ENCODE data around the gene WDR33.

WDR33 gene

DNA sequence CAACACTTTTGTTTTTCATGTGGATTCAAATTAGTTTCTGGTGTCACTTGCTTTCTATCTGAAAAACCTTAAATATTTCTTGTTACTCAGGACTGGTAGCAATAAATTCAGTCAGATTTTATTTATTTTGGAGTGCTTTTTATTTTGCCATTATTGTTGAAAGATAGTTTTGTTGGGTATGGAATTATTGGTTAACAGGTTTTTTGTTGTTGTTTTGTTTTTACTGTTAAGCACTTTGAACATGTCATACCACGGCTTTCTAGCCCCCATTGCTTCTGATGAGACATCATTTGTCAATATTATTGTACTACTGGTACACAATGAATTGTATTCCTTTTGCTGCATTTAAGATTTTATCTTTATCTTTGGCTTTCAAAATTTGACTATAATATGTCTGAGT is 122.6 kb downstream of the WDR33 start:
- DNase-seq: no peak

DNA sequence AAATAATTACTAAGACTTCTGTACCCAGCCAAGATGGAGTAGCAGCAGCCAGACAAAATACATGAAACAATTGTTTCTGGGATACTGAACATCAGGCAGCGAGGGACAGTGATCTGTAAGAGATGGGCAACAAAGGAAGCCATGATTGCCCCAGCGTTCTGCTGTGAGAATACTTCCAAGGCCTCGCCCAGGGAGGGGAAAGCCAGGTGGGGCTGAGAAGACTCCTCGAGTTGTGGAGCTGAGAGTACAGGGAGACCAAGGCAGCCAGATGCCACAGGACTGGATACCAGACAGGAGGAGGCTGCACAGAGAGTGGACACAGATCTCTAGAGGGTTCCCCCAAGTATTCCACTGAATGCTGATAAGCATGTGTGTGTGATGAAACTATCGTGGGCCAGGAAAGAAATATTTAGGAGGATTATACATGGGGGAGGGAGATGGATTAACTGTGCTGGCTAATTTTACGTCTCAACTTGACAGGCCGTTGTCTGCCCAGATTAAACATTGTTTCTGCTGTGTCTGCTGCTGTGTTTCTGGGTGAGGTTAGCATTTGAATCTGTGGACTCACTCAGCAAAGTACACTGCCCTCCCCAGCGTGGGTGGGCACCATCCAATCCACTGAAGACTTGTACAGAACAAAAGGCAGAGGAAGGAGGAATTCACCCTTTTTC is 125.4 kb downstream of the WDR33 start:
- no peak for DNase-seq

DNA sequence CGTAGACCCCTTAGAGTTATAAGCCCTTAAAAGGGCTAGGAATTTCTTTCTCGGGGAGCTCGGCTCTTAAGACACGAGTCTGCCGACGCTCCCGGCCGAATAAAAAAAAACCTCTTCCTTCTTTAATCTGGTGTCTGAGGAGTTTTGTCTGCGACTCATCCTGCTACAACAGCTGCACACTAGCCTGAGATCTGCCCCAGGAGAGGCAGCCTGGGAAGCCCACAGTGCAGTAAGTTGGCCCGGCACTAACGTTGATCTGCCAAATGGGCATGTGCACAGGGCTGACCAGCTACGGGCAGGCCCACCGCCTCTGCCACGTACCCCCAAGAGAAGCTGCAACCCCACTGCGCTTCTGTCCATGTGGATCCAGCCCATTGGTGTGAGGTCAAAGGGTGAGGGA is 127.2 kb downstream of the WDR33 start:
- no peak for DNase-seq

DNA sequence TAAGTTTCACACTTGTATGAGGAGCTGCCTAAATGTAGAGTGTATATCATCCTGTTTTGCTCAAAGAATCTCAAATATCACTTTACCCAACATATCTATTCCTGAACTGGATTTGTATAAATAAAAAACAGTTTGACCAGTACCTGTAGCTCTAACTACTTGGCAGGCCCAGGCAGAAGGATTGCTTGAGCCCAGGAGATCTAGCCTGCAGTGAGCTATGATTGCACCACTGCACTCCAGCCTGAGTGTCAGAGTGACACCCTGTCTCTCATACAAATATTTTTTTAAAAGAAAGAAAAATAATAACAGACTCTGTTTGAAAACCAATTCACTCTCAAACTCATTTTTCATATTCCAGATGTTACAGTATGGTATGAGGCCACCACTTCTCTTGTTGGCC is 127.9 kb downstream of the WDR33 start:
- no peak for DNase-seq

DNA sequence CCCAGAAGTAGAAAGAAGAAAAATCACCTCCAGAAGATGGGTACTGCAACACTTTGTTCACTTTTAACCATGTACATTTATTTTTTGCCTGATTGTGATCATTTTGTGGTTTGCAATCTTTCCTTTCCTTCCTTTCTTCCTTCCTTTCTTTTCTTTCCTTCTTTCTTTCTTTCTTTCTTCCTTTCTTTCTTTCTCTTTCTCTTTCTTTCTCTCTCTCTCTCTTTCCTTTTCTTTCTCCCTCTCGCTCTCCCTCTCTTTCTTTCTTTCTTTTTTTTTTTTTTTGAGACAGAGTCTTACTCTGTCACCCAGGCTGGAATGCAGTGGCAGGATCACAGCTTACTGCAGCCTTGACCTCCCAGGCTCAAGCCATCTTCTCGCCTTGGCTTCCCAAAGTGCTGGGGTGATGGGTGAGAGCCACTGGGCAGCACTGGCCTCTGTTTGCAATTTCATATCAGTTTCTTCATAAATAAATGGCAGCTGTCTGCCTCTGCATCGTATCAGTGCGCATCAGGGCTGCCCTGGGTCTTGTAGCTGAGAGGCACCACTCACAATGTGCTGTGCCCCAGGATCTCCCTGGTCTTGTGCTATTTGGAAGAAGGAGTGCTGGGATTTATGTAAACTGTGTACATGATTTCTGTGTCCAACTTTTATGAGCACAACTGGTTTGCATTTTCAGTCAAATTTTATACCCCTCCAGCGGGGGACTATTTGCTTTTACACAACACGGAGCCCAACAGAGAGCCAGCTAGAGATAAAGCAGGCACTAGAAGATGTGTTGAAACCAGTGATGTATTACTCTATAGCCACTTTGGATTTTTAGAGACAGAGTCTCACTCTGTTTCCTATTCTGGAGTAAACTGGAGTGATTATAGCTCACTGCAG is 128.8 kb downstream of the WDR33 start:
- DNase-seq: no peak

DNA sequence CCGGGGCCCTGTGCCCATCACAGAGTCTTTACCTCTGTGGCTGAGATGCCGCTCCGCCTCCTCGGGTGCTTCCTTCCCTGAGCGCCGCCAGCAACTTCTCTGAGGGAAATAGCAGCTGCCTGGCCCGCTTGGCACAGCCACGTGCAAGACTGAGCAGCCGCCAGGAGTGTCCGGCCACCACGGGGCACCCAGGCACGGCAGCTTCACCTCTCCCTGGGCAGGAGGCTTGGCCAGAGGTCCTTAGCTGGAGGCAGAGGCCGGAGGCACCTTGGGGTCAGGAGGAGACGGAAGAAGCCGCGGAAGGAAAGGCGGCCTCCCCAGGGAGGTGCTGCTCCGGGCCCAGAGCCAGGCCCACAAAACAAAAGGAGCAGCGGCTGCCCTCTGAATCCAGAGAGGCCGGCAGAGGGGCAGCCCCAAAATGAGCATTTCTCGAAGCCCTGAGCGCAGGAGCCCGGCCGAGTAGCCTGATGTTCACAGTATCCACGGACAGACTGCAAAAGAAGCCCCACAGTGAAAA is 129.6 kb downstream of the WDR33 start:
- DNase-seq: no peak

DNA sequence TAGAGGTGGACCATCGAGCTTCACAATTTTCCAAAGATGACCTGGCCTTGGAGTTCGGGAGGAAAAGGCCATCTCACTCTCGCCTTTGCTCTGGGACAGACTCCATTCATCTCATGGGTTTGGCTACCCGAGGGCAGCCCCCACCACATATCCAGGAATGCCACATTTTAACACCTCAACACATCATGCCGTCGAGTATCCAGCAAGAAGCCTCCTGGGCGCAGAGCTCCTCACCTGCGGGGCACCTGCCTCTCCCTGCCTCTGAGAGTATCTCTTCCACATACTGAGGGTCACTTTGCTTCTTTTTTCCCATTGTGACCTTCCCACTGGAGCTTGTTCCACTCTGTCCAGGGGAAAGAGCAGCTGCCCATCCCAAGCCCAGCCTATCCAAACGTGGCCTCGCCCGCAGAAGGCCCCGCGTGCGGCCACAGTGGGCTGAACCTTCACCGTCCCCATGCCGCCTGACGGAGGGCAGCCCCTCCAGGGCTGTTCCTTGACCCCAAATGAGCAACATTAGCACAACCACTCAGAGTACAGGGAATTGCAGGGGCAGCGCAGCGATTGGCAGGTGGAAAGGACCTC is 130.2 kb downstream of the WDR33 start:
- DNase-seq: no peak

DNA sequence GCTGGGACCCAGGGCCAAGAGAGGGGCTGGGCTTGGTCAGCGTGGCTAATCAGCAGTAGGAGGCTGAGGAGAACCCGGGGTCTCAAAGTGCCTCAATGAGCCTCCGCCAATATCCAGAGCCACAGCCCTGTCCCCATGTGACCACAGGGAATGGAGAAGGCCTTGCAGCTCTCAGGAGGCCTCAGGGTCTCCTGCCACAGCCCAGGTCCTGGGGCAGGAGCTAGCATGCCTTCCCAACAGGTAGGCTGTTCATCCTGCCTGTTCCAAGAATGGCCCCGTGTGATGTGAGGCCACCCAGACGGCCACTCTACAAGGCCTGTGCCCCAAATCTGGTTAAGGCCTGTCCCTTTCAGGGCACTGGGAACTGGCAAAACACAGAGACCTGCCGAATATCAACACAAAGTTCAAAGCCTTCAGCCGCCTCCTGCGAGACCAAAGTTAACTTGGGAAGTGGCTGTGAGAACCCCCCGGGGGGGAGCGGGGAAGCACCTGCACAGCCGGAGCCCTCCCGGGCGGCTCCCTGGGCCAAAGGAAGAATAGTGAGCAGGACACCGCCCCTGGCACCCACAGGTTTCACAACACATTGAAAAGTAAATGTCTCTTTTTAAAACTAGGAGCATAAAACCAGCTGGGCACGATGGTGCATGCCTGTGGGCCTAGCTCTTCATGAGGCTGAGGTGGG is 131.2 kb downstream of the WDR33 start:
- no peak for DNase-seq

DNA sequence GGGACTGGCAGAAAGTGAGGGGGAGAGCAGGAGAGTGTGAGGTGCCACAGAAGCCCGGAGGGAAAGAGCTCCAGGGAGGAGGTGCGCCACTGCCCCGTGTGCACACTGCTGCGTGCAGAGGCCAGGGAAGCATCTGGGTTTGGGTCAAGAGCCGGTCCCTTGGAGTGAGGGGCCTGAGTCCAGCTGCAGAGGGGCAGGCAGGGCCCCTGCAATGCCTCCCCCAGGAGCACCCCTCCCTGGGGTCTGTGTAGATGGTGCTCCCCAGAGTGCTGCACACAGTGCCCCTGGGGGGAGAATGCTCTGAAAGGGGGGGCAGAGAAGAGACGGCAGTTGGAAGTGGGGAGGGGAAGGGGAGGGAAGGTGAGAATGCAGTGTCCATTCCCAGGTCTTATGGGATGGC is 132.0 kb downstream of the WDR33 start:
- DNase-seq: no peak

DNA sequence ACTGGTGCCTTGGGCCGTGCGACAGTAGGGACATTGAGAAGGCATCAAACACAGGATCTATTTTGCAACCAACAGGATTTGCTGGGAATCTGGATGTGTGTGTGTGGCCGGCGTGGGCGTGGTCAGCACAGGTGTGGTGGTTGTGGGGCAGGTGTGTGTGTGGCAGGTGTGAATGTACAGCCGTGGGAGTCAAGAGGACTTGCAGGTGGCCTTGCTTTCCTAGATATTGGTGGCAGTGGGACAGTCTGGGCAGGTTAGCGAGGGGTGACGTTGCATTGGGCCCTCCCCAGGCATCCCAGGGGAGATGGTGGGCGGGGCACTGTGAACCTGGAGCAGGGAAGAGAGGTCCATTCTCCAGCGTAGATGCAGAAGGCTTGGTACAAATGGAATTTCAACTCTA is 132.4 kb downstream of the WDR33 start:
- DNase-seq: no peak

DNA sequence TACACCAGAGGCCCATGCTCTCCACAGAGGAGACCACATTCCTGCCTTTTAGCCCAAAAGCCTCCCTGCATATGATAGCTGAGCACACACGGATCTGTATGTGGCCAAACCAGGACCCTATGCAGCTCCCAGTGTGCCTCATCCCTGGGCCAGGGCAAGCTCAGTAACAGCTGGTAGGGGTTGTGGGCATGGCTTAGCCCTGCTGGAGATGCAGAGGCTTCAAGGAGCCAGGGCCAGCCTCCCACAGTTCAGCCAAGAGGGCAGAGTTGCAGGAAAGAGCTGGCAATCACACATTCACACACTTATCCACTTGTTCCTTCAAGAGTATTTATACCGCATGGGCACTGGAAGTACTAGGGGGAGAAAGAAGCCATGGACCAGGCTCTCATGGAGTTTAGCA is 134.1 kb downstream of the WDR33 start:
- no peak for DNase-seq

DNA sequence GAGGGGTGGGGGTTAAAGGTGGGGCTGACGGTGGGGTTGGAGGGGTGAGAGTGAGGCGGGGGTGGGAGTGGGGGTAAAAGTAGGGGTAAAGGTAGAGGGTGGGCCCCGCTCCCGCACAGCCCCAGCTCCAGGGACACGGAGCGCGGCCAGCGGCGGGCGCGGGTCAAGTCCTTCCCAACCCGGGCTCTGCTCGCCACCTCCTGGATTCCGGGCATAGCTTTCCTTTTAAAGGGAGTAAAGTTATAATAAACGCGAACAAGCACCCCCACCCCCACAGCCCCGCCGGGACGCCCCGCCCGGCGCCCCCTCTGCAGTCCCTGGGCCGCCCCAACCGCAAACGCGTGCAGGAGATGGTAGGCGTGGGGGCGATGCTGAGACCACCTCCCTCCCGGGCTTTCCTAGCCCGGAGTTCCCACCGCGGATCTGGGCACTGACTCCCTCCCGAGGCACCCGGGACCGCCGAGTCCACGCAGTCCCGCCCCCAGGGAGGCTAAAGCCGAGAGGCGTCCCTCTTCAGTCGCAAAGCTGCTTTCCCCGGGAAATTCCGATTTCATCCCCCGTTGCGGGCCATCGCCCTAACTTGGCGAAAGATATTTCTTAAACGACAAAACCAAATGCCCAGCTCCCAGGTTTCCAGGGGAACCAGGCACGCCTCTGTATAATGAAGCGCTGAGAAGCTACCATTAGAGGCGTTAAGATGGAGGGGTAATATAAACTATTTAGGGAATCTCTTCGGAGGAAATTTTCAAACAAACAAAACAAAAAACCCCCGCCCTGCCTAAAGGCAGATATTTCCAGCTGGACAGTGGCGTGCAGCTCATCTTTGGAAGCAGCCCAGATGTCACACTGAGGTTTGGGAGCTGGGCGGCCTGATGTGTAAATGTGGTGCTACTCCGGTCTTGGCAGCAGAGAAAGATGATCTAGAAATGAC is 135.4 kb downstream of the WDR33 start, which contains the start of gene LIMS2:
TSS of gene LIMS2 (minus strand) at position 200 of the 931 bp plus-strand sequence. CDS start 506 bp downstream, outside the sequence.
- DNase-seq: no peak

DNA sequence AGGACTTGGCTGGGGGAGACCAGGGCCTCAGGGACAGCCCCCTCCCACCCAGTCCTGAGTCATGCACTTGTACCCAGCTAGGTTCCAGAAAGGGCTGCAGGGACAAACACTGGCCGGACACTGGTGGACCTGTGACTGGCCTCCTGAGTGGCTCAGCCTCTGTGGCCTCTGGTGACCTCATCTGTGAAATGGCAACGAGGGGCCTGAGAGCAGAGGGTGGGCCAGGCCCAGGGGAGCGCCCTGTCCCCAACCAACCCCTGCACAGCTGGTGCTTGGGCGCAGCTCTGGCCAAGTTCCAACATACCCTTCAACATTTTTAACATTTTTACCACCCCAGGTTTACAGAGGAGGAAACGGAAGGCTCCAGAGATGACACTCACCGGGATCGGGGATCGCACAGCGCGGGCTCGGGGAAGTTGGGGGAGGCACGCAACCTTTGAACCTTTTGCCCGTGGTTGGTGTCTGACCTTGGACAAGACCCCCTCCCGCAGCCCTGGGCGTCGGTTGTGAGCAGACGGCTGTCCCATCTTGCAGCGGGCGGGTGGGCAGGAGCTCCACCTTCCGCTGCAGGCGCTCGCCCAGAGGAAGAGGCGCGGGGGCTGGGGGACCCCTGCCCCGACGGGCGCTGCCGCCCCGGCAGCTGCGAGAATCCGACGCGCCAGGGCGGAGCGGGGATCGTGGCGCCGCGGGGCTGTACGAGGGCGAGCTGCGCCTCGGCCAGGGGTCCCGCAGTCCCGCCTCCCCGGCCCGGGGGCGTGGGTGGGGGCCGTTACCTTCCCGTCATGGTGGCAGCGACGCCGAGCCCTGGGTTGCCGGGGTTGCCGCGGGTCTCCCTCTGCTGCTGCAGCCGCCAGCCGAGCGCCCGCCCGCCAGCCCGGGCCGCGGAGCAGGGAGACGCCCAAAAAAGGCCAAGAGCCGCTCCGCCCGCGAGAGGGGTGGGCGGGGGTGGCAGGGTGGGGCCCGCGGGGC is 136.4 kb downstream of the WDR33 start:
- DNase-seq: no peak

DNA sequence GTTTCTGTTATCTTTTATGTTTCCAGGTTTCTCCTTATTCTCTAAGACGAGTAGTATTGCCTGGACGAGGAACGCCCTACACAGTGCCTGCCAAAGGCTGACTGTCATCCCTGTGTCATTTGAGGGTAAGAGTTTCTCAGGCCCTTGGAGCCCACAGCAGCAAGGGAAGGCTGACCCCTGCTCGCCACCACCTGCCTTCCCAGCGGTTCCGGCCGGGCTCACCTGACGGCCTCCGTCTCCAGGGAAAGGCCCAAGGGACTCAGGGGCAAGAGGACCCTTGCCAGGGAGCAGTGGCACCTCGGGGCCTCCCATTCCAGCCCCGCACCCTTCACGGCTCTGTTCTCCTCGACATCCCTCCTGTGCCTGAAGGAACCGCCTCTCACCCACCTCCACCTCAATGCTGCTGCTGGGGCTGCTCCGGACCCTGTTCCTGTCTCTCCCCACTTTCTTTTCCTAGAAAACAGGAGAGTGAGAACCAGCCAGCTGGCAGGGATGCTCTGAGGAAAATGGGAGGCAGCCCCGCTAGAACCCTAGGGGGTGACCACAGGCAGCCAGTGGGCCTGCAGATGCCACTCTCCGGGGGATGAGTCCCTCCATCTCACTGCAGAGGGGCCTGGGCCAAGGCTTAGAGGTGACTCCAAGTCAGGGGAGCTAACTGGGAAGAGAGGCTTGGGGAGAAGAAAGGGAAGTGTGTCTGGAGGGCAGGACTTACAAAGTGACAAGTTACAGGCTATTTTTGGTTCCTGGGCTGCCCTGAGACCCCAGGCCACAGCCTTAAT is 137.5 kb downstream of the WDR33 start:
- no peak for DNase-seq

DNA sequence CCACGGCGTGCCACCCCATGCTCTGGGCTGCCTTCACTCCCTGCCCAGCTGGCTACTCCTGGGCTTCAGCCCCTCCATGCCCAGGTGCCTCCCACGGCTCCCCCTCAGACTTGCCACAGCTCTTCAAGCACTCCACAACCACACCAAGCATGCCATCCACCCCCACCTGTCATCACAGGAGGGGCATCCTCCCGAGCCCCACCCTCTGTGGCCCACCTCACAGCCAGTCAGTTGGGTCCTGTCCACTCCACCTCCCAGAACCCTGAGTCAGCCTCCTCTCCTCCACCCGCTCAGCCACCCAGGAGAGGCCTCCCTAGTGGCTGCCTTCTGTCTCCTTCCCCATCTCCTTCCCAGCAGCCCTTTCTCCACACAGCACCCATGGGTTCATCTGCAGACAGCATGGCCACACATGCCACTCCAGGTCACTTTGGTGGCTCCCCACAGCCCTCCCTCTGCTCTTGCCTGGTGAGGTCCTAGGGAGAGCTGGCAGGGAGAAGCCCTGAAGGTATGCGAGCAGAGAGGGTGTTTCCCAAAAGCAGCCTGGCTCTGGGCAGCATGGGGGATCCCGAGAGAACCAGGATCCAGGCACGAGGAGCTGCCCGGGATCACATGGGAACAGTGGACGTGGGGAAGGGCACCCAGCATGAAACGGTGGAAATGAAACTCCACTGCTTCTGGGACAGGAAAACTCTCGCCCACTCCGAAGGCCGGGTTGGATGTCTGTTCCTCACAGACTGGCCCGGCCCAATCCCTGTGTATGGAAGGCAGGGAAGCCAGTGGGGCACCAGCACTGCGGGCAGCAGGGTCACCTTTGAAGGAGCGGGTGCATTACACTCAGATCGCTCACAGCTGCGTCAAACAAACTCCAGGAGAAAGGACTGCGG is 138.4 kb downstream of the WDR33 start:
- DNase-seq: no peak

DNA sequence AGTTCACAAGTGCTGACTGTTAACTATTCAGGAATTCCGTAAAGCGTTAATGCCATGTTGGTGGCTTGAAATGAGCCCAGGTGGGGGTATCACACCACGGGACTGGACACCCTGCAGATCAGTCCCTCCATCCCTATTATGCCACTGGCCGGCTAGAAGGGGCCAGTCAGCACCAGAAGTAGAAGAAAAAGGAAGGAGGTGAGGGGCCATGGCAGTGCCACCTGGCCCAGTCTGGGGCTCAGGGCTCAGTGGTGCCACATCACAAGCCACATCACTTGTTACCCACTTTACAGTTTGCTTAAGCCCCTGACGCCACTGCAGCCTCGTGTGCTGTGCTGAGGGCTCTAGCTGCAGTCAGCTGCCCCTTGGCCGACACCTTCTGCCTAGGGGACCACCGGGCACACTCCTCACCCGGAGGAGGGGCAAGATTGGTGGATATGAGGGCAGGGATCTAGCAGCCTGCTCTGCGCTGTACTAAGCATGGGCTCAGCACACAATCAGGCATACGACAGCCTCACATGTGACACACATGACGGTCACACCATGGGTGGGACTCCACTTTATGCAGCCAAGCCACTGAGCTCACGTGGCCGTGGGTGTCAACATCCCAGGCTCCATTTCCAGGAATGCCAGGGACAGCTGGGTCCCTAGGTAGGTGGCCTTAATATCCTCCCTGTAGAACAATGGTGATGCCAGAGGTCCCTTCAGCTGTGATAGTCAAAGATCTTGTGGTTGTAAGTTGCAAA is 139.2 kb downstream of the WDR33 start:
- no peak for DNase-seq

DNA sequence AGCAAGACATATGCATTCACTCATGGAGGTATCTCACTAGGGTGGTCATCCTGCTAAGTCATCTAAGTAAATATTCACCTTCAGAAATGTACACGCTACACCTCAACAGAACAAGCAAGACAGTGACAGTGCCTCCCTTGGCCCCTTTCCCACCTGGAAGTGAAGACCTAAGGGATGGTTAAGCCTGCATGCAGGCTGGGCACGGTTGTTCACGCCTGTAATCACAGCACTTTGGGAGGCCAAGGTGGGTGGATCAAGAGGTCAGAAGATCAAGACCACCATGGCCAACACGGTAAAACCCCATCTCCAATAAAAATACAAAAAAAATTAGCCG is 140.0 kb downstream of the WDR33 start:
- no peak for DNase-seq
